HG02852 (cell line): Measurements from ENCODE around the gene CNTNAP4.

Source experiments
- ATAC-seq: cut with Tn5 transposase; IDR thresholded peaks from one replicate; pipeline ENCODE4 v1.9.1; 2021; ENCODE audit warnings: mild to moderate bottlenecking, moderate library complexity; ENCODE audit not compliant: unreplicated experiment

CNTNAP4 gene

DNA sequence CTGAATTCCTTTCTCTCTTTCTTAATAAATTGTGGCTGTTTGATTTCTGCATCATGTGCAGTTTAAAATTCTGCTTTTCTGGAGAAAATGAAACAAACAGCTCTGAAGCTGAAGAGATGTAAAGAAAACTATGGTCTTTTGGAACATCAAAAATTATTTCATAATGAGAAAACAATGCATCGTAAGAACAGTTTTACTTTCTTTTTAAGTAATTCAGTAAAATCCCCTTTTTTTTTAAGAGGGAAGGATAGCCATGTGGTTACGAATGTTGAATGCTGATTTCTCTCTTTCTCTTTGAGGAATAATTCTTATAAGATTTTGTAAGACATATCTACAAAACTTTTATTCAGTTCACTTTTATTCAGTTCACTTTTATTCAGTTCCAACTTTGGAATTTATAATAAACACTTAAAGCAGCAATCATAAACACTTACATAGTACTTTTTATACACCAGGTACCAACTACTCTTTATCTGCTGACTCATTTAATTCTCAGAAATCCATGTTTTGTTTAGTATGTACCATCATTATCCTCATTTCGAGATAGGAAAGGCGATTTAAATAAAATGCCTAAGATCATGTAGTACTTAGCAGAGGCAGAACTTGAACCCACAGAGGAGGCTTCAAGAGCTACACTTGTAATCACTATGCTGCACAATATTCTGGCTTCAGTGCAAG lies 26.6 kb downstream of the CNTNAP4 start:
- no peak for ATAC-seq

DNA sequence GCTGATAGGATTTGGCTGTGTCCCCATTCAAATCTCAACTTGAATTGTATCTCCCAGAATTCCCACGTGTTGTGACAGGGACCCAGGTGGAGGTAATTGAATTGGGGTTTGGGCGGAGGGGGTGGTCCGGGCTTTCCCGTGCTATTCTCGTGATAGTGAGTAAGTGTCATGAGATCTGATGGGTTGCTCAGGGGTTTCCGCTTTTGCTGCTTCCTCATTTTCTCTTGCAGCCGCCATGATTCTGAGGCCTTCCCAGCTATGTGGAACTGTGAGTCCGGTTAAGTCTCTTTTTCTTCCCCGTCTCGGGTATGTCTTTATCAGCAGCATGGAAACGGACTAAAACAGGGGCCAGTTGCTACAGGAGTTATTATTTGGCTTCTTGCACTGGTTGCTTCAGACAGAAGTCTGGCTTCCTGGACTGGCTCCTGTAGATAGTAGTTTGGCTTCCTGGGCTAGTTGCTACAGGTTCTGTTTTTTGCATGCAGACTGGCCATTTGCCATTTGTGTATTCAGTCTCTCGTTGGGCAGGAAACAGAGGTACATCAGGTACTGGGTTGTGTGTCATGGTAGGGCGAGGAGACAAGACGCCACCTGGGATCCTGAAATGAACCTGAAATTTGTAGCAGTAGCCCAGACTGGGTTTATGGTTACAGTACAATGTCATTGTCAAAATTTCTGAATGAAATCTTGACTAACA lies 32.6 kb downstream of the CNTNAP4 start:
- no peak for ATAC-seq

DNA sequence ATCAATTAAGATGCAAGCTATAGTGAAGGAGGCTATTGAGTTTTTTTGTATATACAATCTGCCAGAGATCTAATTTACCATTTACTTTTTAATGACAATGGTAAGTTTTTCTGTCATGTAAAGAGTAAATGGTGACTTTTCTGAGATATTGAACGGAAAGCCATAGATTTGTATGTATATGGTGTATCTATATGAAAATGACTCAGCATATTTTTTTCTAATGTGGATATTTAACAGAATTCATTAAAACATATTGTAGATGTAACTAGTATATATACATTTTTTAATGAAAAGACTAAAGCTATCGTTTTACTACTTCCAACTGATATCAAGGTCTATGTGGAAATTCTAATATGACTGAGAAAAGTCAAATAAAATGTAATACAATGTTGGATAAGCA lies 34.1 kb downstream of the CNTNAP4 start:
- ATAC-seq, result no peak

DNA sequence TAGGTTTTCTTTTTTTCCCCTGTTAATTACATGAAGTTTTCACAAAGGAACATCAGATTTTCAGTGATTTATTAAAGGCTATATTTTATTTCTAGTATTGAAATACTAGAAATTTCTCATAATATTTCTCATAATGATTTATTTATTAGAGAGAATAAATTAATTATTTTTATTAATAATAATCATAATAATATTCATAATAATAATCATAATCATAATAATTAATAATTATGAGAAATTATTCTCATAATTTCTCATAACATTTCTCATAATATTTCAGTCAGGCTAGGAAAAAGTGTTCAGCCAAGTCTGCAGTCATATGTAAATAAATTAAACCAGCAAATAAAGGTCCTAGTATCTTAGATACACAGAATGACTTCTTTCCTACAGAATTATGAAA lies 41.4 kb downstream of the CNTNAP4 start:
- no peak for ATAC-seq

DNA sequence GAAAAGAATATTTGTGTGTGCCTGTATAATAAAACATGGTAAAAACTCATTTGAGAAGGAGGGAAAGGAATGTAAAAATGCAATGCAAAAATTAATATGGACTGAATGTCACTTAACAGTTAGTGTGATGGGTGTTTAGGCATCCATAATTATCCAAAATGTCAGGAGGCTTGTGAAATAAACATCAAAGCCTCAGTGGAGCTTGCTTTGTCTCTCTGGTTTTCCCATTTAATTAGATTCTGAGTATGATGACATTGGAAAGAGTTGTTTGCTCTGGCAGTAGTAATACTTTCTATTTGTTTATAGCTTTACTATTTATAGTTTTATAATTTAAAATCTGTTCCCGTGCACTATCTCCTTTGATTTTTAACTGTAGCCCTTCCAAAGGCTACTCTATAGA lies 51.9 kb downstream of the CNTNAP4 start:
- ATAC-seq, result no peak

DNA sequence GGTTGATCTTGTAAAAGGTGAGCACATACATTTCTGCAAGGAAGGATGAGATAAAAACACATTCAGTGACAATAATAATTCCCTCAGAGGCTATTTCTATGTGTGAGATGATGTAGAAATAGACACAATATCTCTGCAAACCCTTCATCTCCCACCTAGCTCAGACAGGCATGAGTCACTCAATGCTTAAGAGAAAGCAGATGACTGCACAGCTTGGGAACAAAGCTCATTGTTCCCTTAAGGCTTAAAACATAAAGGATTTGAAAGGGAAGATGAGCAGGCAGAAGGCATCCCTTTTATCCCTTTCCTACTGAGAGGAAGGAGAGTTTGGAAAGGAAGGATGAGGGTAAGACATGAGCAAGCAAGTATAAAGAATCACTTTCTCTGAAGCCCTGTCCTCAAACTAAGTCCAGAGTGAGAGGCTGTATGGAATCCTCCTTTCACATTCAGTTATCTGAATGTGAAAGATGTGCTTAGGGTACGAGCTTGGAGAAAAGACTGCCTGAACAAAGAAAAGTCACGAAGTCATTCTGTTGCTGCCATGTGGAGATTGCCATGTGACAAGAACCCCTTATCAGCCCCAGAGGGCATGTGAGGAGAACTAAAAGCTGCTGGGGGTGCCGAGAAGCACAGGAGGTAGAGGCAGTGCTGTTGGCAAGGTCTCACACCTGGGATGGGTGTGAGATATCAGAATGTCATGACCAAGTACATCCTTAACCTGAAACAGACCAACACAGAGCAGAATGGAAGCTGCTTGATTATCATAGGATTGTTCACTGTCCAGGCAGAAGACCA lies 58.2 kb downstream of the CNTNAP4 start:
- ATAC-seq, result no peak

DNA sequence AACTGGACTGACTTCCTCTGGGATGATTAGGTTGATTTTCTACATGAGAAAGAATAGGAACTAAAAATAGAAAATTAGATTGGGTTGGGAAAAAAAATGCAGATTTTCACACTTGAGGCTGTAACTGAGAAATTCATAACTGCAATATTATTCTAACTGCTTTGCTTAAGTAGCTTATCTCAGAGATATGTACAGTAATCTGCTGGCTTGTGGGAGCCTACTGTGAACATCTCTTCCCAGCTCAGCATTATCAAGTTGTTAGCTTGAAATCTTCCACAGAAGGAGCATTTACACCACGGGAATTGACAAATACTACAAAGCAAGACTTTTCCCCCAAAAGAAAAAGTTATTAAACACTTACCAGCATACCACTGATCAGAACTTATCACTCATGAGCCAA lies 58.9 kb downstream of the CNTNAP4 start:
- no peak for ATAC-seq

DNA sequence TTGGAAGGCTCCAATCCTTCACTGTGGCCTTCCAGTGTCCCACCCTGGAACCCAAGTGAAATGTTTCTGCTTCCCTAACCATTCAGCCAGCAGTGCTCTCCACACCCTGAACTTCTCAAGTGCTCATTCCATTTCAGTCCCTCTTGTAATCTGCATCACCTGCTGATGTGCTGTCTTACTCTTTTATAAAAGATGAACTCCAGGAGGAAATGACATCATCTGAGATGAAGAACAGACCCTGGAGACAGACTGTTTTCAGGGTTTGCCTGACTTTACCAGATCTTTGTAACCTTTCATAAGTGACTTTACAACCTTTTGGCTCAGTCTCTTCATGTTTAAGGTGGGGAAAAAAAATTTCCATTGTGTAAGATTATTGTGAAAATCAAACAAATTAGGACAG lies 61.3 kb downstream of the CNTNAP4 start:
- no peak for ATAC-seq

DNA sequence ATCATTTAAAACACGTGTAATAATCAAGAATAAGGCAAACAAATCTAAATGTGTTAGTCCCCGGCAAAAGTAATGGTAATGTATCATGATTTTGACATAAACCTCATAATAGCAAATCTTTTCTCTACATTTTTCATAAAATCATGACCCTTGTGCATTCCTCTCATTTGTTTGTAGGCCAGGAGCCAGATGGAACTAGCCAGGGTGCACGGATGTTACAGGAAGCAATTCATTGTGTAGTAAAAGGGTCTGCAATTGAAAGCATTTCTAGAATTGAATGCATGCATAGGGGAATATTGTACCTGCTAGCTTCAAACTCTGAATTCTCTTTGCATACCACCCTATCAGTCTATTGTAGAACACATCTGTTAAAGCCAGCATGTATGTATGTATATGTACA lies 66.6 kb downstream of the CNTNAP4 start:
- ATAC-seq, result no peak

DNA sequence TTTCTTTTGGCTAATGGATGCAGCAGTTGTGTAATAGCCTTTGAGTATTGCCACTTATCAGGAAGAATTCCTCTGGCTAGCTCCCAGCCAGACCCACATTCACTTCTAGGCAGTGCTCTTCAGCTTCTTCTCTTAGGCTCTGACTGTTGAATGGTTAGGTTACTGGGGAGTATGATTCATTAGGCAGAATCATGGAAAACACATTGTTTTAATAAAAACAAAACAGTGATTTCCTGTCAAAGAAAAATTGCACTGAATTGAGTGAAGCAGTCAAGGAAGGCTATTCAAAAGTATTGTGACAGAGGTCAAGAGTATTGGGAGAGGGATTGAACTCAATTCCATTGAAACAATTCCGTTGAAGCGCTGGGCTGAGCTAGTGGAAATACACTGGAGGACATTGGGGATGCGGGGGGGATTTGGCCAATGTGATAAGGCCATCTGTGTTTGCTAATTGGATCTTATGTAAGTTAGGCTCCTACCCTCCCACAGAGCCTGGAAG lies 68.0 kb downstream of the CNTNAP4 start:
- no peak for ATAC-seq

DNA sequence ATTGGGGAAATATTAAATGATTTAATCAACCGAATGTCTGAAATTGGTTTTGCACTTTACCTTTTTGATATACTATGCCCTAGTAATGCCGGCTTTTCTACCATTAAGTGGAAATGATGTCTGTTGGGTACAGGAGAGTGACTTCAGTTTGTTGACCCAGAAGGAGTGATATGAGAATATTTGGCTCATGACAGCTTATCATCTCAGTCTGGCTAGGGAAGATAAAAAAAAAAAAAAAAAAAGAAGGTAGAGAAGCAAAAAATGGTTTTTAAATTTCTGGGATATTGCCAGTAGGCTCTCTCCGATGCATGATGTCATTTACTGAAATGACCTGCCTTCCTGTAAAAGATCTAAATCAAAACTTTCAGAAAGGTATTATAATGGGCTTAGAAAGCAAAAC lies 69.0 kb downstream of the CNTNAP4 start:
- no peak for ATAC-seq

DNA sequence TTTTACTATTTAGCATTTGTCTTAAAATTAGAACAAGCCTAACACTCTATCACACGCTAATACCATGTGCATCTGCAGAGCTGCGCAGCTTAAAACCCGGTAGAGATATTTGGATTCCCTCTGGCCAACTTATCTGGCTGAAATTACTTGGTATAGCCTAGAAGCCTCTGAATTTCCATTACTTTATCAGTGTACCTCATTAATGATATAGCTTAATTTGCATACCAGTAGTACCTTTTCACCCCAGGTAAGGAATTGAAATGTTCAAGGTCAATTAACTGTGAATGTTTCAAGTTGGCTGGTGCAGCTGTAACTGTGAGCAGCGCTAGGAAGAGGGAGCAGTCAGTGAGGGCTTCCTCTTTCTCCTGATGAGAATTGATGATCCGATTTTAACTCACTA lies 74.2 kb downstream of the CNTNAP4 start:
- no peak for ATAC-seq

DNA sequence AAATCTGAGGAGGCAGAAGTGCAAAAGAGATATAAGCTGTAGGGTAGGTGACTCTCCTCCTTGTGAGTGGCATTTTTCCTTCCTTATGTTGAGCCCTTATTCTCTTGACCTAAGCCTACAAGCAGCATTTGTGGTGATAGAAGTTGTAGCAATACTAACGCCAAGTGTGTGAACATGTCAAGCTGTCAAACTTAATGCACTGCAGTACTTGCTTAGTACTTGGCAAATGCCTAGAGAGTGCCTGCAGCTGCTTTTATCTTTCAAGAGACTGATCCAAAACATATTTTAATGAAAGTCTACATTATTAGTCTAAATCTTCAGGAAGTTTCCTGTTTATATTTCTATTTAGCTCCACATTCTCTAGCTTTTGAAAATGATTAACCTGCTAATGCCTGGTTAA lies 83.2 kb downstream of the CNTNAP4 start:
- no peak for ATAC-seq

DNA sequence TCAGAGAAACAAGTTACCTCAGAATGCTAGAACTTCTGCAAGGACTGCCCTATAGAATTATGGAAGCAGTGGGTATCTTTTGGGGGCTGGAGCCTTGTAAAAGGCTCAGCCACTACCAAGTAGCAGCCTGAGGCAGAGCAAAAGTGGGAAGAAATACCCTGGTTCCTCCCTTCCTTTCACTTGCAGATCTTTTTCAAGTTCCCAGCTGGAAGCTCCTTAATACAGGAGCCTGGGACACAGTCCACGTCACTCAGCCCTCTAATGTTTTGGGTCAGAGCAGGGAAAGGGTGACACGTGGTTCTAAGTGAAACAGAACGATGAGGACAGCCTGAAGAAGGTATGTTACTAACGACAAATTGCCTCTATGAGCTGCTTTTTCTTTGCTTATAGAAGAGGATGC lies 93.1 kb downstream of the CNTNAP4 start:
- no peak for ATAC-seq

DNA sequence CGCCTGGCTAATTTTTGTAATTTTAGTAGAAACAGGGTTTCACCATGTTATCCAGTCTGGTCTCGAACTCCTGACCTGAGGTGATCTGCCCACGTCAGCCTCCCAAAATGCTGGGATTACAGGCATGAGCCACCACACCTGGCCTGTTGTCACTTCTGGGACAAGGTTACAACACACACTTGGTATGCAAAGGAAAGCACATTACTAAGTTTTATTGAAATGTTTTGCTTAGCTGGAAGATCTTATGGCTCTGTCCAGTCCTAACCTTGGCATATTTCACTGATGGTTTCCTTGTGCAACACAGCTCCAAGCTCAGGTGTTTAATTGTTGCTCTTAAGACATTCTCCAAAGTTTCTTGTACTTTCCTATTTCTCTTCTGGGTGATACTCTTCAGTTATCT lies 94.2 kb downstream of the CNTNAP4 start:
- no peak for ATAC-seq

DNA sequence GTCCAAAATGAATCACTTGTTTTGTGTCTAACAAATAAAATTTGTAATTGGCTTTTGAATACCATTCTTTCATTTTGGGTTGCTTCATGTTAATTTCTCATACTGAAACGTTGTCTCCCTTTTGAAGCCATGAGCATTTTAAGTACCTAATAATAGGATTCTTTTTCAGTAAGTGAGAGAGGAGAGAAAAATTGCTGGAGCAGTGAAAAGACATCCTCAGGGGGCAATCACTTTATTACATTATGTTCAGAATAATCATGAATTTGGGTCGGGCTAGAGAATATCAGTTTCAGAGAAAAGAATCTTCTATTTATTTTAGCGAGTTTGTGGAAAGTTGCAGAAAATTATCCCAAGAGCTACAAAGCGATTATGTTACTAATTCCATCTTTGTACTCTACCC lies 96.8 kb downstream of the CNTNAP4 start:
- no peak for ATAC-seq

DNA sequence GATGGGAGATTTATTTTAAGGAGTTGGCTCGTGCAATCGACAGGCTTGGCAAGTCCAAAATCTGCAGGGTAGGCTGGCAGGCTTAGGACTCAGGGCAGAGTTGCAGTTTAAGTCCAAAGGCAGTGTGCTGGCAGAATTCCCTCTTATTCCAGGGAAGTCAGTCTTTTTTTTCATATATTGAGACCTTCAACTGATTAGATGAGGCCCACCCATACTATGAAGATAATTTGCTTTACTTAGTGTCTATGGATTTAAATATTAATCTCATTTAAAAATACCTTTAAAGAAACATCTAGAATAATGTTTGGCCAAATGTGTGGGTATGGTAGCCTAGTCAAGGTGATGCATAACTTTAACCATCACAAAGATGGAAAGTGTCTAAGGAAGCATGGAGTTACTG lies 99.8 kb downstream of the CNTNAP4 start:
- ATAC-seq, result no peak

DNA sequence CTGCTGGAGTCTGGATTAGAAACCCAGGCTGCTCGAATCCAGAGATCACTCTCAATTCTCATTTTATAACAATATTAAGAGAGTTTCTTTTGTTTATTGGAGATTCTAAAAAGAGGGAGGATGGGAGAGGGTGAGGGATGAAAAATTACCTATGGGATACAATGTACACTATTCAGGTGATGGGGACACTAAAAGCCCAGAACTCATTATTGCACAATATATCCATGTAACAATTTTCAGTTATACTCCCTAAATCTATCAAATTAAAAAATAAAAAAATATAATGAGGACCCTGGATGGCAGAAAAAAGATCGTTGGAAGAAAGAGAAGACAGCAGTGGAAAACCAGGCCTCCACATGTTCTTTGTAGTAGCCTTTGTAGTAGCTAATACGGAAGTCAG lies 100.8 kb downstream of the CNTNAP4 start:
- no peak for ATAC-seq

DNA sequence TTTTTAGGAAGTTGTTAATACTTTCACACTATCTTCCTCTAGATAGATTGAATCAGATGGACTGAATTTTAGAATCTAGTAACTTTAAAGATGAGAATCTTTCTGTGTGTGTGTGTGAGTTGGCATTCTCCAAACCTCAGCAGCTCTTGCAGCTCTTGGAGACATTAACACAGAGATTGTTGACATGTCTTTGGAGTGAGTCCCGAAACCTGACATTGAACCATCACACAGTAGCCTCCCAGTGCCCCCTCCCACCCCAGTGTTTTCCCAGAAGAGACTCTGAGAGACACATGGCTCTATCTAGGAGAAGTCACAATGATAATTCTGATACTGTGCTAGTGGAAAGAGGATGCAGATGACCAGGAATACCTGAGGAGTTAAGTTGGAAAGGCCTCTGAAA lies 103.9 kb downstream of the CNTNAP4 start:
- no peak for ATAC-seq

DNA sequence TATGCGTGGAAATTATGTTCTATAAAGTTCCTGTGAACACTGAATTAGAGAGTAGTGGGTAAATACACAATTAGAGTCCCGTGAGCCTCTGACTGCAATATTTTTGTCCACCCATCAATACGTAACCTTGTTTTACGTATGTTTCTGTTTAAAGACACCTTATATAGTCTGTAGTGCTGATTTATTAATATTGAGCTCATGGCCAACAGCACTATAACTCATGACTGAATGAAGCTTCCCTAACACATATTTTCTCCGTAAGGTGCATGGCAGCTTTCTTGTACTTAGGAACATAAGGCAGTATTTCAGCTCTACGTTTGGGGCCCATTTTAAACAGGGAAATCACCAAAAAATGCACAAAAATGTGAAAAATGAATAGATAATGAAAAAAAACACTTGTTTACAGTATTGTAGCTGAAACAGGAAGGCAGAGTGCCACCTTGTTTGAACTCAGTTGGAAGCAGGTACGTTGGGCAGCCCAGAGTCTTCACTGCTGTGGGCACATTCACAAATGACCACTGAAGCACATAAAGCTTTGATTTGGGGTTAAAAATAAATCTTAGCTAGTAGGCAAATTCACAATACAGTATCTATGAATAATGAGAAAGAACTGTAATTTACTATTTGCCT lies 108.5 kb downstream of the CNTNAP4 start:
- no peak for ATAC-seq

DNA sequence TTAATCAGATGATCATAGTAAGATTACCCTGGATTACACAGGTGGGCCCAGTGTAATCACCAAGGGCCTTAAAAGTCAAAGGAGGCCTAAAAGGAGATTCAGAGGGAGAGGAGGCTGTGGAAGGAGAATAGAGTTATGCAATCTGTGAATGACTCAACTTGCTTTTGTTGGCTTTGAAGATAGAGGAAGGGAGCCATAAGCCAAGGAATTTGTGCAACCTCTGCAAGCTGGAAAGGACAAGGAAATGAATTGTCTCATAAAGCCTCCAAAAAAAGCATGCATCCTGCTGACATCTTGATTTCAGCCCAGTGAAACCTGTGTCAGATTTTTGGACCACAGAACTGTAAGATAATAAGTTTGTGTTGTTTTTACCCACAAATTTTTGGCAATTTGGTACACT lies 109.6 kb downstream of the CNTNAP4 start:
- ATAC-seq, result no peak
